Erythroblast (primary cell): ENCODE data around the gene NRF1.

Experiments
- GATA1 ChIP-seq: IDR thresholded peaks from 2 replicates; pipeline ENCODE4 v1.6.1; 2011; ENCODE audit warnings: low read depth, mild to moderate bottlenecking, control low read depth, low read length, moderate library complexity
- POLR2A ChIP-seq: IDR thresholded peaks from 2 replicates; pipeline ENCODE4 v1.6.1; 2011; ENCODE audit warnings: mild to moderate bottlenecking, low read length

DNA sequence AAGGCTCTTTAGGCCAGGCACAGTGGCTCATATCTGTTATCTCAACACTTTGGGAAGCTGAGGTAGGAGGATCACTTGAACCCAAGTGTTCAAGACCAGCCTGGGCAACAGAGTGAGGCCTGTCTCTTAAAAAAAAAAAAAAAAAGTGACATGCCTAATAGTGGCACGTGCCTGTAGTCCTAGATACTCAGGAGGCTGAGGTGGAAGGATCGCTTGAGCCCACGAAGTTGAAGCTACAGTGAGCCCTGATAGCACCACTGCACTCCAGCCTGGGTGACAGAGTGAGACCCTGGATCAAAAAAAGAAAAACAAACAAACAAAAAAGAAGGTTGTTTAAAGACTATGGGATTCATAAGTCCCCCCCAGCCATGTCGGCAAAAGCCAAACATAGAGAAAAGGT, 42.2 kb upstream of the NRF1 start:
- TF ChIP-seq POLR2A (no peak), GATA1 (no peak)
